RWPE2 (cell line): ENCODE measurements around the gene RSPH1.

Experiments
- ATAC-seq: fragments of 200-7000 bp; cut with Tn5 transposase; 3 replicates; pipeline ENCODE4 v1.9.1; 2021; ENCODE audit warnings: low read depth
- DNase-seq: peaks from one replicate; pipeline ENCODE4 v3.0.0-alpha.2; 2020; ENCODE audit warnings: low spot score
- H3K27ac ChIP-seq: fragments of 450-650 bp; 2 replicates; pipeline ENCODE4 v1.5.1; 2017; ENCODE audit warnings: mild to moderate bottlenecking; ENCODE audit not compliant: poor library complexity, severe bottlenecking
- H3K27me3 ChIP-seq: fragments of 250-450 bp; sonication (Bioruptor Pico); 2 replicates; pipeline ENCODE4 v1.5.1; 2021; ENCODE audit warnings: mild to moderate bottlenecking, moderate library complexity; ENCODE audit not compliant: insufficient read depth, poor library complexity, severe bottlenecking
- H3K36me3 ChIP-seq: fragments of 250-450 bp; sonication (Bioruptor Pico); 2 replicates; pipeline ENCODE4 v1.5.1; 2020; ENCODE audit warnings: low read depth, mild to moderate bottlenecking, moderate library complexity
- H3K4me1 ChIP-seq: fragments of 250-450 bp; sonication (Bioruptor Pico); 2 replicates; pipeline ENCODE4 v1.5.1; 2021; ENCODE audit warnings: mild to moderate bottlenecking, moderate library complexity; ENCODE audit not compliant: insufficient read depth, poor library complexity, severe bottlenecking
- H3K4me3 ChIP-seq: fragments of 250-450 bp; sonication (Bioruptor Pico); 2 replicates; pipeline ENCODE4 v1.5.1; 2021; ENCODE audit warnings: mild to moderate bottlenecking, moderate library complexity; ENCODE audit not compliant: severe bottlenecking
- H3K9me3 ChIP-seq: fragments of 250-450 bp; sonication (Bioruptor Pico); 2 replicates; pipeline ENCODE4 v1.5.1; 2021; ENCODE audit warnings: mild to moderate bottlenecking, moderate library complexity; ENCODE audit not compliant: severe bottlenecking
- TF ChIP-seq, protein P1 (sequence below): fragments of 450-650 bp; IDR thresholded peaks from one replicate; pipeline ENCODE4 v1.5.1; 2017; ENCODE audit warnings: mild to moderate bottlenecking, moderate library complexity; ENCODE audit not compliant: poor library complexity, severe bottlenecking

The RSPH1 gene

DNA sequence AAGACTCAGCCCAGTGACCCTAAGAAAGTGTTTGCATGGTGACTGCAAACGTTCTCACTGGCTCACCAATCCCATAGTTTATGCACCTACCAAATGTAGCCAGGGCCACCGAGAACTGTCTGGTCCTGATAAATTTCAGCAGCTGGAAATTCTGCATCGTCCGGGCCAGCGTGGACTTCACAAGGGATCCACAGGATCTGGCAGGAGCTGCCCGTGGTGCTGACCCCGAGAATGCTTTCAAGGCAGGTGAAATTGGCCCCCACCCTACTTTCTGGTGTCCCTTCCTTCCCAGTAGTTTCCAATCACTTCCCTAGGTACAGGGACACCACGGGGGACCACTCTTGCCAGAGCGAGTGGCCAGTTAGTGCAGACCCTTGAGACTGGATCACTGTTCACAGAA lies 66.2 kb downstream of the RSPH1 start:
- Histone ChIP-seq H3K27ac (no peak overlapping the region), H3K36me3 (no peaks in the 10 kb centered on the region), H3K4me1 (no peaks in the 10 kb centered on the region), H3K4me3 (no peak overlapping the region), H3K9me3 (peaks cover 3% of the 10 kb centered on the region), H3K27me3 (no peaks in the 10 kb centered on the region)
- ATAC-seq = no peak
- TF ChIP-seq, protein P1, sequence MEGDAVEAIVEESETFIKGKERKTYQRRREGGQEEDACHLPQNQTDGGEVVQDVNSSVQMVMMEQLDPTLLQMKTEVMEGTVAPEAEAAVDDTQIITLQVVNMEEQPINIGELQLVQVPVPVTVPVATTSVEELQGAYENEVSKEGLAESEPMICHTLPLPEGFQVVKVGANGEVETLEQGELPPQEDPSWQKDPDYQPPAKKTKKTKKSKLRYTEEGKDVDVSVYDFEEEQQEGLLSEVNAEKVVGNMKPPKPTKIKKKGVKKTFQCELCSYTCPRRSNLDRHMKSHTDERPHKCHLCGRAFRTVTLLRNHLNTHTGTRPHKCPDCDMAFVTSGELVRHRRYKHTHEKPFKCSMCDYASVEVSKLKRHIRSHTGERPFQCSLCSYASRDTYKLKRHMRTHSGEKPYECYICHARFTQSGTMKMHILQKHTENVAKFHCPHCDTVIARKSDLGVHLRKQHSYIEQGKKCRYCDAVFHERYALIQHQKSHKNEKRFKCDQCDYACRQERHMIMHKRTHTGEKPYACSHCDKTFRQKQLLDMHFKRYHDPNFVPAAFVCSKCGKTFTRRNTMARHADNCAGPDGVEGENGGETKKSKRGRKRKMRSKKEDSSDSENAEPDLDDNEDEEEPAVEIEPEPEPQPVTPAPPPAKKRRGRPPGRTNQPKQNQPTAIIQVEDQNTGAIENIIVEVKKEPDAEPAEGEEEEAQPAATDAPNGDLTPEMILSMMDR = no peak
- no peak for DNase-seq

DNA sequence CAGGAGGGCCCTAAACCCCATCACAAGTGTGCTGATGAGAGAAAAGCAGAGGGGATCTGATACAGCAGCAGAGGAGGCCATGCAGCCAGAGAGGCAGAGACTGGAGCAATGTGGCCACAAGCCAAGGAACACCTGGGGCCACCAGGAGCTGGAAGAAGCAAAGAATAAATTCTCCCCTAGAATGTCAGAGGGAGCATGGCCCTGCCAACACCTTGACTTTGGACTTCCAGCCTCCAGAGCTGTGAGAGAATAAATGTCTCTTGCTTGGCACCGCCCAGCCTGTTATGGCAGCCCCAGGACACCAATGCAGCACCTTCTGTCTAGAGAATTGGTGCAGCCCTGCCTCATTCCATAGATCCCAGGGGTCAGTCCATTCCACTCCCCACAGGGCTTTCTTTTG lies 67.0 kb downstream of the RSPH1 start:
- no peak overlapping the region for H3K27ac ChIP-seq
- no peaks in the 10 kb centered on the region for H3K4me1 ChIP-seq
- DNase-seq = no peak
- H3K9me3 ChIP-seq = peaks cover 3% of the 10 kb centered on the region
- ATAC-seq = no peak
- H3K36me3 ChIP-seq = no peaks in the 10 kb centered on the region
- no peak overlapping the region for H3K4me3 ChIP-seq
- TF ChIP-seq, protein P1 = no peak
- no peaks in the 10 kb centered on the region for H3K27me3 ChIP-seq

- DNase-seq (no peak), ATAC-seq (no peak)
- Histone ChIP-seq H3K27me3 (no peaks in the 10 kb centered on the region), H3K27ac (no peak overlapping the region), H3K4me3 (no peak overlapping the region), H3K36me3 (no peaks in the 10 kb centered on the region), H3K4me1 (no peaks in the 10 kb centered on the region), H3K9me3 (peaks cover 3% of the 10 kb centered on the region)
- TF ChIP-seq, protein P1 = no peak
These were observed 68.1 kb downstream of the RSPH1 start for GRCh38 chr21:42427809-42428419.

GRCh38 chr21:42426876-42427480 lies 69.0 kb downstream of the RSPH1 start:
- no peaks in the 10 kb centered on the region for H3K4me1 ChIP-seq
- H3K4me3 ChIP-seq = no peak overlapping the region
- TF ChIP-seq, protein P1 = no peak
- H3K9me3 ChIP-seq = no peaks in the 10 kb centered on the region
- H3K27ac ChIP-seq = no peak overlapping the region
- peaks cover 3% of the 10 kb centered on the region for H3K27me3 ChIP-seq
- ATAC-seq = no peak
- no peak for DNase-seq
- no peaks in the 10 kb centered on the region for H3K36me3 ChIP-seq

DNA sequence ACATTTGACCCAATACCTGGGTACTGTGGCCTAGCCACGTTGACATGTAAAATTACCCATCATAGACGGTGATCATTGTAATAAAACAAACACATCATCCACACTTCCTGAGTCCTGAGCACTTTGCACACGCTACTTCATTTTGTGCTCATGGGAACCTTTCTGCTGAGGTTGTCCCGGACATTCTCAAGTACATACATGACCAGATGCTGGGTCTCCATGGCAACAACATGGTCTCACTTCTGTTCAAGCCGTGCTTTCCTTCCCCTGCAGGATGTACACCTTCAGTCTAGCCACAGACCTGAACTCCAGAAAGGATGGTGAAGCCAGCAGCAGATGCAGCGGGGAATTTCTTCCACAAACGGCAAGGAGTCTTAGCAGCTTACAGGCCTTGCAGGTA lies 69.6 kb downstream of the RSPH1 start:
- peaks cover 7% of the 10 kb centered on the region for H3K27me3 ChIP-seq
- H3K4me3 ChIP-seq = no peak overlapping the region
- TF ChIP-seq, protein P1 = no peak
- H3K27ac ChIP-seq = no peak overlapping the region
- H3K9me3 ChIP-seq = no peaks in the 10 kb centered on the region
- ATAC-seq (no peak), DNase-seq (no peak)
- no peaks in the 10 kb centered on the region for H3K4me1 ChIP-seq
- H3K36me3 ChIP-seq = no peaks in the 10 kb centered on the region
